K562 (cell line): ENCODE measurements around the gene CDC27. TPM values are rescaled to one million over a fixed set of nuclear protein-coding genes. Genes with fewer than 3 reads are reported as not detected.

Experiments used
- ARID2 ChIP-seq: fragments of 450-650 bp; IDR thresholded peaks from 2 replicates; pipeline ENCODE4 v1.6.1; 2017; ENCODE audit warnings: antibody characterized with exemption, mild to moderate bottlenecking
- CGGBP1 ChIP-seq: fragments of 250-450 bp; sonication (Bioruptor Pico); IDR thresholded peaks from 2 replicates; pipeline ENCODE4 v1.9.0; 2021; ENCODE audit warnings: mild to moderate bottlenecking
- COPS2 ChIP-seq: fragments of 450-650 bp; conservative IDR thresholded peaks from 2 replicates; pipeline ENCODE4 v1.6.1; 2016; ENCODE audit warnings: mild to moderate bottlenecking, moderate library complexity
- E2F8 ChIP-seq: fragments of 450-650 bp; IDR thresholded peaks from 2 replicates; pipeline ENCODE4 v1.7.1; 2018; ENCODE audit warnings: mild to moderate bottlenecking, low read depth; ENCODE audit not compliant: partially characterized antibody
- FIP1L1 ChIP-seq: fragments of 200-400 bp; formaldehyde crosslinking; IDR thresholded peaks from 2 replicates; pipeline ENCODE4 v1.6.1; 2018; ENCODE audit warnings: mild to moderate bottlenecking, low read depth, low read length; ENCODE audit not compliant: poor library complexity, severe bottlenecking
- FOXJ3 ChIP-seq: sonication (generic); formaldehyde crosslinking; IDR thresholded peaks from 2 replicates; pipeline ENCODE4 v1.4.0; 2020; ENCODE audit warnings: mild to moderate bottlenecking, missing genetic modification reagents
- FUS ChIP-seq: fragments of 200-400 bp; formaldehyde crosslinking; optimal IDR thresholded peaks from 2 replicates; pipeline ENCODE3; 2017; ENCODE audit warnings: low read depth, low read length
- GATAD2B ChIP-seq: fragments of 450-650 bp; IDR thresholded peaks from 2 replicates; pipeline ENCODE4 v1.6.1; 2017; ENCODE audit warnings: mild to moderate bottlenecking, borderline replicate concordance
- ID3 ChIP-seq, 2 experiments: fragments of 250-450 bp in 1 of 2; fragments of 450-650 bp in 1 of 2; sonication (Bioruptor Pico) in 1 of 2; IDR thresholded peaks; 2 replicates each; pipeline versions ENCODE4 v1.6.1 to v1.8.0; 2016 to 2021; ENCODE audit warnings: mild to moderate bottlenecking in 2 of 2, moderate library complexity in 2 of 2, missing compliant biosample characterization in 1 of 2, missing genetic modification characterization in 1 of 2
- MEF2A ChIP-seq: IDR thresholded peaks from 2 replicates; pipeline ENCODE4 v1.6.1; 2011; ENCODE audit warnings: low read depth, mild to moderate bottlenecking, low read length, moderate library complexity; ENCODE audit not compliant: control insufficient read depth
- PATZ1 ChIP-seq: fragments of 250-450 bp; sonication (Bioruptor Pico); IDR thresholded peaks from 2 replicates; pipeline ENCODE4 v1.5.0; 2020; ENCODE audit warnings: mild to moderate bottlenecking, borderline replicate concordance
- POLR2AphosphoS5 ChIP-seq: IDR thresholded peaks from 2 replicates; pipeline ENCODE4 v1.6.1; 2011; ENCODE audit warnings: mild to moderate bottlenecking, low read depth, low read length, moderate library complexity; ENCODE audit not compliant: control insufficient read depth, insufficient read depth
- POLR2B ChIP-seq: fragments of 450-650 bp; IDR thresholded peaks from 2 replicates; pipeline ENCODE4 v1.6.1; 2018; ENCODE audit warnings: low read depth; ENCODE audit not compliant: partially characterized antibody
- RHOXF2B ChIP-seq: fragments of 250-450 bp; sonication (Bioruptor Pico); conservative IDR thresholded peaks from 2 replicates; pipeline ENCODE4 v1.5.1; 2021
- SNRNP70 ChIP-seq: fragments of 200-400 bp; formaldehyde crosslinking; optimal IDR thresholded peaks from 2 replicates; pipeline ENCODE3; 2017; ENCODE audit warnings: low read depth, low read length
- TSHZ1 ChIP-seq: fragments of 250-450 bp; sonication (Bioruptor Pico); IDR thresholded peaks from 2 replicates; pipeline ENCODE4 v1.4.0; 2020; ENCODE audit warnings: mild to moderate bottlenecking, moderate library complexity
- ZBTB8A ChIP-seq: fragments of 450-650 bp; IDR thresholded peaks from 2 replicates; pipeline ENCODE4 v1.6.1; 2018; ENCODE audit warnings: mild to moderate bottlenecking, moderate library complexity; ENCODE audit not compliant: partially characterized antibody
- ZNF140 ChIP-seq: fragments of 250-450 bp; sonication (Bioruptor Pico); IDR thresholded peaks from 2 replicates; pipeline ENCODE4 v1.8.0; 2021; ENCODE audit warnings: moderate library complexity, mild to moderate bottlenecking, inconsistent platforms
- ZNF551 ChIP-seq: fragments of 250-450 bp; sonication (Bioruptor Pico); IDR thresholded peaks from 2 replicates; pipeline ENCODE4 v1.5.0; 2021; ENCODE audit warnings: mild to moderate bottlenecking, moderate library complexity
- polyA plus RNA-seq, 8 experiments: library from polyadenylated mRNA; depleted of rRNA in 4 of 8; stranded (reverse) in 5 of 8; unstranded in 3 of 8; fragments of >200 nt; fragmentation: Nextera tagmentation in 2 of 8; fragmentation: Illumina TruSeq in 1 of 8; extraction: Ambion mirVana in 2 of 8; extraction: Trizol in 1 of 8; gene quantifications; 2 replicates each; pipeline versions ENCODE4 v1.2.1 to v1.2.3, GENCODE V29; 2011 to 2014; ENCODE audit warnings: inconsistent platforms in 1 of 8, missing spikeins in 1 of 8
- total RNA-seq, 7 experiments: library from RNA; depleted of rRNA in 6 of 7; stranded (reverse); fragments of >200 nt in 6 of 7; fragmentation: Illumina TruSeq in 2 of 7; extraction: Trizol in 2 of 7; gene quantifications; 2 replicates each; pipeline versions ENCODE4 v1.2.1 to v1.2.3, GENCODE V29; 2011 to 2021; ENCODE audit warnings: low replicate concordance in 1 of 7

CDC27 gene
- total and polyA plus RNA-seq, 9 of the 15 experiments (the other 6 are each of a cell fraction or from before 2014, with no cell fraction given): 28.6 to 155 (median 94.1) TPM

GRCh38 chr17:47189732-47190237 lies 690 bp upstream of the CDC27 start (continued):
- no peak for TF ChIP-seq COPS2
- peak; percentile 6 for TF ChIP-seq ZBTB8A
- TF ChIP-seq POLR2B: peak; percentile 13
- TF ChIP-seq ZNF140 (CRISPR knock-in tag): no peak
- no peak for TF ChIP-seq ZNF551 (CRISPR knock-in tag)
- TF ChIP-seq FIP1L1: no peak
- no peak for TF ChIP-seq FOXJ3 (CRISPR knock-in tag)
- TF ChIP-seq E2F8: no peak
- no peak for TF ChIP-seq SNRNP70
- TF ChIP-seq PATZ1 (CRISPR knock-in tag): no peak
- no peak for TF ChIP-seq CGGBP1
- no peak for TF ChIP-seq MEF2A
- no peak for TF ChIP-seq POLR2AphosphoS5
- TF ChIP-seq ID3 (CRISPR knock-in tag; IDR thresholded peaks at IDR 0.05): no peak
- no peak for TF ChIP-seq ID3 (tag; IDR thresholded peaks at IDR 0.05)
- no peak for TF ChIP-seq FUS
- no peak for TF ChIP-seq TSHZ1 (CRISPR knock-in tag)
- no peak for TF ChIP-seq RHOXF2B (CRISPR knock-in tag)
- TF ChIP-seq ARID2: no peak
- 0 out of 2 replicates have a peak, but pooled peaks have one; percentile 3 for TF ChIP-seq GATAD2B
